BE2C (cell line): ENCODE data around the gene SRSF6.

Experiments
- DNase-seq: peaks from one replicate; pipeline ENCODE4 v3.0.0-alpha.2; 2020
- H3K27me3 ChIP-seq: fragments of 250-450 bp; sonication (Bioruptor Pico); 2 replicates; pipeline ENCODE4 v1.5.1; 2020; ENCODE audit warnings: mild to moderate bottlenecking
- H3K36me3 ChIP-seq: fragments of 250-450 bp; sonication (Bioruptor Pico); 2 replicates; pipeline ENCODE4 v1.5.1; 2020; ENCODE audit warnings: mild to moderate bottlenecking
- H3K4me1 ChIP-seq: fragments of 250-450 bp; sonication (Bioruptor Pico); 2 replicates; pipeline ENCODE4 v1.5.1; 2020
- H3K4me3 ChIP-seq: 2 replicates; pipeline ENCODE4 v1.5.1; 2011; ENCODE audit warnings: low read depth, low read length
- H3K9me3 ChIP-seq: fragments of 250-450 bp; sonication (Bioruptor Pico); 2 replicates; pipeline ENCODE4 v1.5.1; 2020
- TF ChIP-seq, protein P1 (sequence below): IDR thresholded peaks from 2 replicates; pipeline ENCODE4 v1.5.1; 2012; ENCODE audit warnings: mild to moderate bottlenecking, low read depth, low read length

Gene SRSF6

GRCh38 chr20:43461894-43462659 is 4.4 kb downstream of the SRSF6 start:
- Histone ChIP-seq H3K27me3 (no peaks in the 10 kb centered on the region), H3K4me1 (no peaks in the 10 kb centered on the region), H3K36me3 (peaks cover 82% of the 10 kb centered on the region), H3K9me3 (no peaks in the 10 kb centered on the region), H3K4me3 (no peak overlapping the region)
- DNase-seq: no peak
- TF ChIP-seq, protein P1, sequence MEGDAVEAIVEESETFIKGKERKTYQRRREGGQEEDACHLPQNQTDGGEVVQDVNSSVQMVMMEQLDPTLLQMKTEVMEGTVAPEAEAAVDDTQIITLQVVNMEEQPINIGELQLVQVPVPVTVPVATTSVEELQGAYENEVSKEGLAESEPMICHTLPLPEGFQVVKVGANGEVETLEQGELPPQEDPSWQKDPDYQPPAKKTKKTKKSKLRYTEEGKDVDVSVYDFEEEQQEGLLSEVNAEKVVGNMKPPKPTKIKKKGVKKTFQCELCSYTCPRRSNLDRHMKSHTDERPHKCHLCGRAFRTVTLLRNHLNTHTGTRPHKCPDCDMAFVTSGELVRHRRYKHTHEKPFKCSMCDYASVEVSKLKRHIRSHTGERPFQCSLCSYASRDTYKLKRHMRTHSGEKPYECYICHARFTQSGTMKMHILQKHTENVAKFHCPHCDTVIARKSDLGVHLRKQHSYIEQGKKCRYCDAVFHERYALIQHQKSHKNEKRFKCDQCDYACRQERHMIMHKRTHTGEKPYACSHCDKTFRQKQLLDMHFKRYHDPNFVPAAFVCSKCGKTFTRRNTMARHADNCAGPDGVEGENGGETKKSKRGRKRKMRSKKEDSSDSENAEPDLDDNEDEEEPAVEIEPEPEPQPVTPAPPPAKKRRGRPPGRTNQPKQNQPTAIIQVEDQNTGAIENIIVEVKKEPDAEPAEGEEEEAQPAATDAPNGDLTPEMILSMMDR: no peak

DNA sequence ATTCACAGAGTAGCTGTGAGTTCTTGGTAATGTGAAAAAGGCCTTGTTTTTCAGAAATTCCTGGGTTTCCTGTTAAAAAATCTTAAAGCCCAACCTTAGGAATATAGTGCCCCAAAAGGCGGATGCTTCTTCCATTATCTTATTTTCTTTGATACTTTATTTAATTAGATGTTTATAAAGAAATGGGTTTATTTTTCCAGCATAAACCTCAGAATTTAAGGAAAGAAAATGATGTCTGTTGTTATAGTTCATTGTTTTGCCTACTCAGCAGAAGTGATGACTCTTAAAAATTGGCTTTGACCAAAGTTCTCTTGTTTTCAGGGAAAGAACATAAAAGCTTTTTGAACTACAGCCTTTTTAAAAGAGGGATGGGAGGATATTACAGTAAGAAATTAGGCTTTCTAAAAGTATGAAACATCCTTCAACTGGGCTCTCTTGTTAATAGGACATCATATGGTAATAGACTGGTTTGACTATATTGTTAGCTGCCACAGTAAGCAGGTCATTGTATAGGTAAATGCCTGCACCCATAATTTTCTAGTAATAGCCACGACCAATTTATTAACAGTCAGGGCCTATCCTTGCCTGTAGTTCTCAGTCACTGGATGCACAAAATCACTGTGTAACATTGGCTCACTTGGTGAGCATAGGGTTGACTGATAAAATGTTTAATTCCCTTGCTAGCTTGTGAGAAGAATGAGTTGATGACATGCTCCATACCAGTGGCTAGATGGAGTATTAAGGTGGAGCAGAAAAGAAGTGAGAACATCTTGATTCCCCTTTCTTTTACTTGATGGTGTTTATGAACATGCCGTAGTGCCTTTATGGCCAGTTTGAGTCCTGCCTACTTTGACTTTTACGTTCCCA is 5.2 kb downstream of the SRSF6 start:
- no peaks in the 10 kb centered on the region for H3K27me3 ChIP-seq
- peaks cover 81% of the 10 kb centered on the region for H3K36me3 ChIP-seq
- TF ChIP-seq, protein P1: no peak
- no peaks in the 10 kb centered on the region for H3K9me3 ChIP-seq
- no peak for DNase-seq
- H3K4me3 ChIP-seq: no peak overlapping the region
- no peaks in the 10 kb centered on the region for H3K4me1 ChIP-seq

DNA sequence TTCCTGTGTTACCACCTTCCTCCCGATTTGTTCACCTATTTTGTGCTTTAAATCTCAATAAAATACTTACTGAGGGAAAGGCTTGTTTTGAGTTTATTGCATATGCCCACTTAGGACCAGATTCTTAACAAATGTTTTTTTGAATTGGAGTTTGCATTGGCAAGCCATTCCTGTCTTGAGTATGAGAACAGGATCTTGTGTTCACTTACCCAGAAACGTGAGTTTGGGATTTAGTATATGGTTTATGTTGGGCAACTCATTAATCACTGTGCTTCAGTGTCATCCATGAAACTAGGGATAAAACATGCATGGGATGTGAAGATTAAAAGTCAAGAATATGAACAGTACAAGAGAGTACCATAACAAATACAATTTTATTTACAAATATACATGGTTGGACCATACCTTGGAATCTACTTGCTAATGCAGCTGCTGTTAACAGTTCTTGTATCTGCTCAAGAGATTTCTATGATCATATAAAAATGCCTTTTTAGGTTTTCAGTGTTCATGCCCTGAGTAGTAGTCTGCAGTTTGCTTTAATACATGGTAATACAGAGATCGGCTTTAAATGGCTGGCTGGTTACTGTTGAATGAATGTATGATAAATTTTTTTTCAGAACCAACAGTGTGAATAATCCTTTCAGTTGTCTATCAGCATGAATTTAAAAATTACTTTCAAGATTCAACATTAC is 6.0 kb downstream of the SRSF6 start:
- no peaks in the 10 kb centered on the region for H3K27me3 ChIP-seq
- H3K4me3 ChIP-seq: no peak overlapping the region
- peaks cover 78% of the 10 kb centered on the region for H3K36me3 ChIP-seq
- no peaks in the 10 kb centered on the region for H3K9me3 ChIP-seq
- DNase-seq: no peak
- no peaks in the 10 kb centered on the region for H3K4me1 ChIP-seq
- TF ChIP-seq, protein P1: no peak

GRCh38 chr20:43464219-43464790 is 6.6 kb downstream of the SRSF6 start:
- DNase-seq: no peak
- Histone ChIP-seq H3K4me1 (no peaks in the 10 kb centered on the region), H3K4me3 (no peak overlapping the region), H3K9me3 (no peaks in the 10 kb centered on the region), H3K27me3 (no peaks in the 10 kb centered on the region), H3K36me3 (peaks cover 74% of the 10 kb centered on the region)
- TF ChIP-seq, protein P1: no peak

- H3K4me1 ChIP-seq: peaks cover 2% of the 10 kb centered on the region; the same call in 1 of the 2 replicates
- H3K36me3 ChIP-seq: peaks cover 61% of the 10 kb centered on the region
- TF ChIP-seq, protein P1: no peak
- no peak overlapping the region for H3K4me3 ChIP-seq
- no peaks in the 10 kb centered on the region for H3K27me3 ChIP-seq
- DNase-seq: no peak
- no peaks in the 10 kb centered on the region for H3K9me3 ChIP-seq
Observed at GRCh38 chr20:43465625-43465943, 7.9 kb downstream of the SRSF6 start.
